ENCODE measurements around the gene CDC73. TPM values are rescaled to one million over a fixed set of nuclear protein-coding genes. Genes with fewer than 3 reads are reported as not detected.

CDC73 gene
- total and polyA plus RNA-seq, 2 donors (not counting 3 experiments of a cell fraction or from before 2014, with no cell fraction given) = 9.9 to 55.8 TPM

- no peak overlapping the region for H3K9ac ChIP-seq (replicated peaks; ENCODE audit: extremely low read depth, insufficient read depth, low read length)
- H3K79me2 ChIP-seq (ENCODE audit: control insufficient read depth, insufficient read depth, low read length) = no peaks in the 10 kb centered on the region
- H2AFZ ChIP-seq (ENCODE audit: low read depth, low read length) = no peak overlapping the region
- H3K27me3 ChIP-seq (ENCODE audit: control insufficient read depth in 2 of 2, insufficient read depth in 2 of 2, low read length in 2 of 2) = no peaks in the 10 kb centered on the region
- DNase-seq (ENCODE audit: low read depth, low spot score) (no peak), FAIRE-seq (no peak)
- intact Hi-C loops (cut with micrococcal nuclease) = no loop called here
- H3K9me3 ChIP-seq (replicated peaks; ENCODE audit: control insufficient read depth, insufficient read depth, low read length) = no peaks in the 10 kb centered on the region
- ChIA-PET POLR2A (no interaction called here), CTCF (interaction anchor here (1.5 kb wide), 1 partner anchor 18 kb away, joined by 3 read pairs; no protein-coding TSS in a partner anchor)
- no peaks in the 10 kb centered on the region for H3K4me1 ChIP-seq (ENCODE audit: control insufficient read depth, extremely low read depth, insufficient read depth, low read length)
- peaks cover 8 to 14% of the 10 kb centered on the region in 2 experiments for H3K36me3 ChIP-seq (ENCODE audit: control insufficient read depth in 2 of 2, extremely low read depth in 1 of 2, insufficient read depth in 2 of 2, low read length in 2 of 2)
- no peaks in the 10 kb centered on the region for H4K20me1 ChIP-seq (replicated peaks; ENCODE audit: control insufficient read depth, extremely low read depth, insufficient read depth, low read length)
- dilution Hi-C loops (cut with MboI; ENCODE audit: extremely low pct_ligation_motif_present, low sequenced_read_pairs) = no loop called here
- BruUV-seq (replicated peaks) = no TSS peak
- H3K4me3 ChIP-seq (replicated peaks in 1 of 3; ENCODE audit: insufficient read depth in 1 of 3, low read depth in 1 of 3, low read length in 3 of 3) = no peak overlapping the region
- H3K27ac ChIP-seq (ENCODE audit: insufficient read depth, low read depth, low read length) = no peak overlapping the region
- TF ChIP-seq EZH2 (IDR thresholded peaks at IDR 0.05; ENCODE audit: borderline replicate concordance, low read depth, low read length, severe bottlenecking) (no peak), POLR2AphosphoS5 (IDR thresholded peaks at IDR 0.05; ENCODE audit: insufficient read depth, low read depth, low read length) (no peak), JUN (IDR thresholded peaks at IDR 0.05; ENCODE audit: borderline replicate concordance, insufficient read depth, insufficient read length, low read depth) (no peak), POLR2A (IDR thresholded peaks at IDR 0.05; ENCODE audit: low read depth, low read length) (no peak), CTCF (IDR thresholded peaks at IDR 0.05; ENCODE audit: extremely low read depth in 1 of 2, insufficient read depth in 1 of 2, low read depth in 1 of 2, low read length in 2 of 2) (no peak), FOS (IDR thresholded peaks at IDR 0.05; ENCODE audit: borderline replicate concordance, insufficient read depth, low read length) (no peak), MYC (IDR thresholded peaks at IDR 0.05; ENCODE audit: low read depth, low read length) (no peak), GATA2 (IDR thresholded peaks at IDR 0.05; ENCODE audit: insufficient read depth, insufficient read length, low read depth, low read length) (no peak), MAX (IDR thresholded peaks at IDR 0.05; ENCODE audit: insufficient read depth, insufficient read length) (no peak)
- H3K9me1 ChIP-seq (replicated peaks; ENCODE audit: control insufficient read depth, extremely low read depth, insufficient read depth, low read length) = no peaks in the 10 kb centered on the region
- H3K4me2 ChIP-seq (ENCODE audit: insufficient read depth, low read length) = no peak overlapping the region
Observed at GRCh38 chr1:193083365-193084088, 38.3 kb upstream of the CDC73 start.
